ENCODE data around the gene ANKRD29. TPM values are rescaled to one million over a fixed set of nuclear protein-coding genes. Genes with fewer than 3 reads are reported as not detected.

ANKRD29 gene
- total RNA-seq, 1 donor from 2014 or later = 0.50 TPM

DNA sequence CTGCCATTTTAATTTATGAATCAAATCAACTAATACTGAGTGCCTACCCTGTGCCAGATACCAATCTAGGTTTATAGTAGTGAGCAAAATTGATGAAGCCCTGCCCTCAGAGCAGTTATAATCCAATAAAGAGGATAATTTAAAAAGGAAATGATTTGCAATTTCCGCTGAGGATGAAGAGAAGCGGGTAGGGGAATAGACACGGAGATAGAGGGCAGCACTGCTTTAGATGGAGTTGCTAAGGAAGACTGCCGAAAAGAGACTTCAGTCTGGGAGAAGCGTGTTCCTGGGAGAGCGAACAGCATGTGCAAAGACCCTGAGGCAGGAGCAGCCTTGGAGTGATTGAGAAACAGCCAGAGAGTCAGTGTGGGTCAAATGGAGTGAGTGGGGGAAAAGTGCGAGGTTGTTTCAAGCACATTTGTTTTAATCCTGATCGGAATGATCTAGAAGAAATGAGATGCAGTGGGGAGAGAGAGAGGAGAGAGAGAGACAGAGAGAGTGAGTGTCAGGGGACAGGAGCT lies 38.9 kb upstream of the ANKRD29 start:
- peaks cover 12% of the 10 kb centered on the region for H3K4me1 Mint-ChIP-seq (ENCODE audit: low read depth)
- no peaks in the 10 kb centered on the region for H3K36me3 Mint-ChIP-seq (ENCODE audit: low read depth)
- H3K4me3 Mint-ChIP-seq (ENCODE audit: unreplicated experiment) = no peak overlapping the region
- H3K27ac Mint-ChIP-seq (ENCODE audit: unreplicated experiment) = no peak overlapping the region
- peaks cover 18% of the 10 kb centered on the region for H3K27me3 Mint-ChIP-seq (ENCODE audit: low read depth)
- H3K9me3 Mint-ChIP-seq (ENCODE audit: low read depth) = no peaks in the 10 kb centered on the region
- no peak for DNase-seq (ENCODE audit: low spot score)
- TF ChIP-seq, protein P1, sequence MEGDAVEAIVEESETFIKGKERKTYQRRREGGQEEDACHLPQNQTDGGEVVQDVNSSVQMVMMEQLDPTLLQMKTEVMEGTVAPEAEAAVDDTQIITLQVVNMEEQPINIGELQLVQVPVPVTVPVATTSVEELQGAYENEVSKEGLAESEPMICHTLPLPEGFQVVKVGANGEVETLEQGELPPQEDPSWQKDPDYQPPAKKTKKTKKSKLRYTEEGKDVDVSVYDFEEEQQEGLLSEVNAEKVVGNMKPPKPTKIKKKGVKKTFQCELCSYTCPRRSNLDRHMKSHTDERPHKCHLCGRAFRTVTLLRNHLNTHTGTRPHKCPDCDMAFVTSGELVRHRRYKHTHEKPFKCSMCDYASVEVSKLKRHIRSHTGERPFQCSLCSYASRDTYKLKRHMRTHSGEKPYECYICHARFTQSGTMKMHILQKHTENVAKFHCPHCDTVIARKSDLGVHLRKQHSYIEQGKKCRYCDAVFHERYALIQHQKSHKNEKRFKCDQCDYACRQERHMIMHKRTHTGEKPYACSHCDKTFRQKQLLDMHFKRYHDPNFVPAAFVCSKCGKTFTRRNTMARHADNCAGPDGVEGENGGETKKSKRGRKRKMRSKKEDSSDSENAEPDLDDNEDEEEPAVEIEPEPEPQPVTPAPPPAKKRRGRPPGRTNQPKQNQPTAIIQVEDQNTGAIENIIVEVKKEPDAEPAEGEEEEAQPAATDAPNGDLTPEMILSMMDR (IDR thresholded peaks at IDR 0.05) = no peak

DNA sequence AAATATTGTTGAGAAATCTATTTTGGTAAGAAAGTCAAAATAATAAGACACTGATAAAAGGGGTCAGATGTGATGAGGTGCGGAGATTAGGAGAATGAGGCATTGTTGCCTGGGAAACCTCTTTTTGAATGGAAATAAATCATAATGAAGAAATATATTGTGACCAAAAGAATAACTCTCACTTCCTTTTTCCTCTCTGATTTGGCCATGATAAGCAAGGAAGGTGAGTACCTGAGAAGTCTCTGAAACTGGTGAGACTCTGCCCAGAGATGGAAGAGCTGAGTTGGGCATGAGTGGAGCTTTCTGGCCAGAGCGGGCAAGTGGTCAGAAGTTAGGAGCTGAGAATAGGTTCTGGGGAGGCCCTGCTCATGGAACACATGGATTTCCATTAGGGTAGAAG lies 38.3 kb upstream of the ANKRD29 start:
- DNase-seq (ENCODE audit: low spot score) = no peak
- TF ChIP-seq, protein P1 (IDR thresholded peaks at IDR 0.05) = no peak
- H3K36me3 Mint-ChIP-seq (ENCODE audit: low read depth) = no peaks in the 10 kb centered on the region
- H3K9me3 Mint-ChIP-seq (ENCODE audit: low read depth) = no peaks in the 10 kb centered on the region
- no peak overlapping the region for H3K4me3 Mint-ChIP-seq (ENCODE audit: unreplicated experiment)
- H3K4me1 Mint-ChIP-seq (ENCODE audit: low read depth) = peaks cover 12% of the 10 kb centered on the region
- H3K27ac Mint-ChIP-seq (ENCODE audit: unreplicated experiment) = no peak overlapping the region
- peaks cover 18% of the 10 kb centered on the region for H3K27me3 Mint-ChIP-seq (ENCODE audit: low read depth)

DNA sequence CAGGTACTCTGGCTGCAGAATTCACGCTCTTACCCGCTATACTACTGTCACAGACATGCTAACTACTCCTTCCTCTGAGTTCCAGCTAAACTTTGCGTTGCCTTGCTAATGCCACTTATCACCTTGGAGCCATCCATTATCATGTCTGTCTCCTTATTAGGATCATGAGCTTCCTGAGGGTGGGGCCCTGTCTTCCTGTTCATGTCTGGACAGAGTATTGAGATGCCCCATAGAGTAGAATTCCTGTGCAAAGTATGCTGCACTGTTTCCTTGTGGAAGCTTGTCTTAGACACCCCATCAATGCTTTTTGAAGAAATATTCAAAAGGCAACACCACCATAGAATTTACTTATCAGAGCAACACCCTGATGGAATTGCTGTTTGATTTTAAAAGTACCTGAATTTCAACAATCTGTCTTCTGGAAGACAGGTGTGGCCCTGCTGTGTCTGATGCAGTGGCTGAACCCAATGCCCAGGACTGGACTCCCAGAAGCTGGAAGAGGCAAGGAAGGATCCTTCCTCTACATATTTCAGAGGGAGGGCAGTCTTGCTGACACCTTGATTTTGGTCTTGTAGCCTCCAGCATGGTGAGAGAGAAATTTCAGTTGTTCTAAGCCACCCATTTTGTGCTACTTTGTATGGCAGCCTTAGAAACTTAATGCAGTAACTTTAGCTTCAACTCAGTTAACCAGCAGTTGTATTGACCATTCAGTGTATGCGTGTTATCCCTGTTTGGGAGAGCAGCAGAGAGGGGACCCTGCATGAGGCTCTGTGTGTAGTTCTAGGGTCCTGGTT lies 32.1 kb upstream of the ANKRD29 start:
- TF ChIP-seq, protein P1 (IDR thresholded peaks at IDR 0.05) = no peak
- Mint-ChIP-seq H3K27ac (ENCODE audit: unreplicated experiment) (peak overlapping the region; percentile 49), H3K4me3 (ENCODE audit: unreplicated experiment) (no peak overlapping the region), H3K4me1 (ENCODE audit: low read depth) (peaks cover 14% of the 10 kb centered on the region), H3K9me3 (ENCODE audit: low read depth) (no peaks in the 10 kb centered on the region), H3K27me3 (ENCODE audit: low read depth) (peaks cover 4% of the 10 kb centered on the region), H3K36me3 (ENCODE audit: low read depth) (no peaks in the 10 kb centered on the region)
- no peak for DNase-seq (ENCODE audit: low spot score)

DNA sequence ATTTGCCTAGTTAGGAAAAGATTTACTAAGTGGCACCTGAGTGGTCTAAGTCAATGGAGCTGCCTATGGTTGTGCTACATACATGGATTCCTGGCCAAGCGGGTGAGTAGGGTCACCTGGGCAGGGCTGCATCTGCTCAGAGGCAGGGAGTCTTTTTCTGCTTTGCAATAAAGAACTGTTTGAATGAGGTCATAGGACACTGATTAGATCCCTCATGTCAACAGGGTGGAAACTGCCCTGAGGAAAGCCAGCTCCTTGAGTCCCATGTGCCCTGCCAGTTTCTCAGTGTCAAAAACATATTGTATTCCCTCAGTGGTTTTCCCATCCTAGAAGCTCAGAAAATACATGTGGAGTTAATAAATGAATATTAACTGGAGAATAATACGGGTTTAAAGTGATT lies 31.1 kb upstream of the ANKRD29 start:
- no peaks in the 10 kb centered on the region for H3K36me3 Mint-ChIP-seq (ENCODE audit: low read depth)
- TF ChIP-seq, protein P1 (IDR thresholded peaks at IDR 0.05) = no peak
- H3K4me3 Mint-ChIP-seq (ENCODE audit: unreplicated experiment) = no peak overlapping the region
- no peaks in the 10 kb centered on the region for H3K9me3 Mint-ChIP-seq (ENCODE audit: low read depth)
- no peak overlapping the region for H3K27ac Mint-ChIP-seq (ENCODE audit: unreplicated experiment)
- peaks cover 16% of the 10 kb centered on the region for H3K4me1 Mint-ChIP-seq (ENCODE audit: low read depth)
- H3K27me3 Mint-ChIP-seq (ENCODE audit: low read depth) = peaks cover 7% of the 10 kb centered on the region
- no peak for DNase-seq (ENCODE audit: low spot score)

DNA sequence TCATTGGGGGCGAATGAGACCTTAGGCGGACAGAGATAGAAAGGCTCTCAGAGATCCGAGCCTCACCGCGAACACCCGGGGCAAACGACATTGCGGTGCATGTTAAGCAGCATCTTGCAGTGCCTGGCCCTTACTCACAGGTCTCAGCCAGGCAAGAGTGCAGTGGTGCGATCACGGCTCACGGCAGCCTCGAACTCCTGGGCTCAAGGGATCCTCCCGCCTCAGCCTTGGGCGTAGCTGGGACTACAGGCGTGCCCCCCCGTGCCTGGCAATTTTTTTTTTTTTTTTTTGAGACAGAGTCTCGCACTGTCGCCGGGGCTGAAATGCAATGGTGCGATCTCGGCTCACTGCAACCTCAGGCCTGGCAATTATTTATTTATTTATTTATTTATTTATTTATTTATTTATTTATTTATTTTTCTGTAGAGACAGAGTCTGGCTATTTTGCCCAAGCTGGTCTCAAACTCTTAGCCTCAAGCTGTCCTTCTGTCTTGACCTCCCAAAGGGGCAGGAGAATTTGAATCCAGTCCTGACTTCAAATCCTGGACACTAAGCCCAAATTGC lies 27.9 kb upstream of the ANKRD29 start:
- H3K36me3 Mint-ChIP-seq (ENCODE audit: low read depth) = no peaks in the 10 kb centered on the region

More for the DNA sequence above, 27.9 kb upstream of the ANKRD29 start:
- DNase-seq (ENCODE audit: low spot score) = no peak
- H3K4me3 Mint-ChIP-seq (ENCODE audit: unreplicated experiment) = peak overlapping the region; percentile 51
- peaks cover 30% of the 10 kb centered on the region for H3K27me3 Mint-ChIP-seq (ENCODE audit: low read depth)
- peaks cover 15% of the 10 kb centered on the region for H3K4me1 Mint-ChIP-seq (ENCODE audit: low read depth)
- H3K9me3 Mint-ChIP-seq (ENCODE audit: low read depth) = no peaks in the 10 kb centered on the region
- TF ChIP-seq, protein P1 (IDR thresholded peaks at IDR 0.05) = no peak
- H3K27ac Mint-ChIP-seq (ENCODE audit: unreplicated experiment) = no peak overlapping the region

Measured in chondrocyte (in vitro differentiated cells).